ENCODE results near the gene TNS3. TPM values are rescaled to one million over a fixed set of nuclear protein-coding genes. Genes with fewer than 3 reads are reported as not detected.

Gene TNS3
- total and polyA plus RNA-seq, 2 experiments from 2014 or later: 2.7 to 5.7 TPM

GRCh38 chr7:47504551-47505311 lies 77.2 kb downstream of the TNS3 start:
- Histone ChIP-seq H3K36me3 (no peaks in the 10 kb centered on the region), H3K9me3 (ENCODE audit: low read depth) (no peaks in the 10 kb centered on the region), H3K4me3 (no peak overlapping the region), H3K27me3 (no peaks in the 10 kb centered on the region), H3K27ac (no peak overlapping the region), H3K4me1 (ENCODE audit: low read depth) (peaks cover 36% of the 10 kb centered on the region)
- no peak for TF ChIP-seq CTCF (IDR thresholded peaks at IDR 0.05; ENCODE audit: low read depth, low read length)
- no peak for DNase-seq (ENCODE audit: low read depth in 1 of 2, low spot score in 1 of 2)

- Histone ChIP-seq H3K36me3 (no peaks in the 10 kb centered on the region), H3K27me3 (no peaks in the 10 kb centered on the region), H3K4me3 (no peak overlapping the region), H3K4me1 (ENCODE audit: low read depth) (peaks cover 32% of the 10 kb centered on the region), H3K9me3 (ENCODE audit: low read depth) (no peaks in the 10 kb centered on the region), H3K27ac (no peak overlapping the region)
- TF ChIP-seq CTCF (IDR thresholded peaks at IDR 0.05; ENCODE audit: low read depth, low read length): no peak
- peak in 1 of 2 donors; percentile 46 for DNase-seq (ENCODE audit: low read depth in 1 of 2, low spot score in 1 of 2)
Observed at GRCh38 chr7:47503281-47503680, 78.6 kb downstream of the TNS3 start.

- no peak for DNase-seq (ENCODE audit: low read depth in 1 of 2, low spot score in 1 of 2)
- H3K4me1 ChIP-seq (ENCODE audit: low read depth): peaks cover 25% of the 10 kb centered on the region
- H3K36me3 ChIP-seq: no peaks in the 10 kb centered on the region
- no peak overlapping the region for H3K4me3 ChIP-seq
- H3K9me3 ChIP-seq (ENCODE audit: low read depth): no peaks in the 10 kb centered on the region
- H3K27me3 ChIP-seq: no peaks in the 10 kb centered on the region
- H3K27ac ChIP-seq: no peak overlapping the region
- no peak for TF ChIP-seq CTCF (IDR thresholded peaks at IDR 0.05; ENCODE audit: low read depth, low read length)
Observed at GRCh38 chr7:47502240-47502877, 79.6 kb downstream of the TNS3 start.

- TF ChIP-seq CTCF (IDR thresholded peaks at IDR 0.05; ENCODE audit: low read depth, low read length): no peak
- Histone ChIP-seq H3K4me3 (no peak overlapping the region), H3K27ac (no peak overlapping the region), H3K27me3 (no peaks in the 10 kb centered on the region), H3K9me3 (ENCODE audit: low read depth) (no peaks in the 10 kb centered on the region), H3K4me1 (ENCODE audit: low read depth) (peaks cover 24% of the 10 kb centered on the region), H3K36me3 (no peaks in the 10 kb centered on the region)
- peak in 1 of 2 donors; percentile 82 for DNase-seq (ENCODE audit: low read depth in 1 of 2, low spot score in 1 of 2)
Observed at GRCh38 chr7:47501406-47501805, 80.5 kb downstream of the TNS3 start.

- H3K9me3 ChIP-seq (ENCODE audit: low read depth): no peaks in the 10 kb centered on the region
- H3K4me1 ChIP-seq (ENCODE audit: low read depth): peaks cover 27% of the 10 kb centered on the region
- H3K36me3 ChIP-seq: no peaks in the 10 kb centered on the region
- H3K27ac ChIP-seq: no peak overlapping the region
- no peak overlapping the region for H3K4me3 ChIP-seq
- TF ChIP-seq CTCF (IDR thresholded peaks at IDR 0.05; ENCODE audit: low read depth, low read length): no peak
- no peaks in the 10 kb centered on the region for H3K27me3 ChIP-seq
- DNase-seq (ENCODE audit: low read depth in 1 of 2, low spot score in 1 of 2): no peak
Observed at GRCh38 chr7:47500103-47500563, 81.8 kb downstream of the TNS3 start.

Measured in cardiac muscle cell (in vitro differentiated cells and primary cell).